Measurements from ENCODE around the gene CELF2. TPM values are rescaled to one million over a fixed set of nuclear protein-coding genes. Genes with fewer than 3 reads are reported as not detected.

The CELF2 gene
- total RNA-seq, 1 donor from 2014 or later: 110 TPM

DNA sequence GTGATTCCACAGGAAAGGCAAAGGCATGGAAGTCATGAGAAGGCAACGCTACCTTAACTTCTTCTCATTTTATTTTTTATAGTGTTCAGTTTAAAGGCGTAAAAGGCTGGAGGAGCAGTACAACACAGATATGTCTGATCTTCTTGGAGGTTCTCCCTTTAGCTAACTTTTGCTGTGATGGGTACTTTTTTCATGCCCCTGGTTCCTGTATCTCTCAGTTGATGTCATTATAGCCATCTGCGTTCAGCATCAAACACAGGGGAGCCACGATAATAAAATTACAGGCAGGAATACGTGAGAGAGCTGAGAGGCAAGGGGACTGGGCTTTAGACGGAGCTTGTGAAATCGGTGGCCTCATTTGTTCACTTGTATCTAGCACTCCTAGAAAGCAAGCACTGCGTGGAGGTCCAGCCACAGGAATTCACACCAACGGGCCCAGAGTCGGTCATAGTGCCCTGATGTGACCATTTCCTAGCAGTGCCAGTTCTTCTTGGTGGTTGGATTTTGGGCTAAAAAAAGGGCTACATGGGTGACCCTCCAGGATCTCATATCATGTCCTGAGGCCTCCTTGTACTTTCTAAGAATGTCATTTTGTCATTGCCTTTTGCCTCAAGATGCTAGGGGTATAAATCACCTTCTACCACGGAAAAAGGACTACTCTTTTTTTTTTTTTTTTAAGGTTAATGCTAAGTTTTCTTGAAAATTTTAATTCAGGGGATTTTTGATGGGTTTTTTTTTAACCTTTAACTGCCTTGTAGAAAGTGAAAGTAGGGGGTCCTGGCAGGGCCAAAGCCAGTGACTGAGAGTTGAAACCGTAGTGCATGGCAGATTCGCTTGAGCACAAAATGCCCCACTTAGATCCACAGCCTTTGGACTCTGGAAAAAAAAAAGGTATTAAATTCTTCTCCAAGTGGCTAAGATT is 191.5 kb downstream of the CELF2 start:
- ATAC-seq (no peak), DNase-seq (no peak)
- Histone ChIP-seq H3K4me3 (no peak overlapping the region), H3K36me3 (peaks cover 27% of the 10 kb centered on the region), H3K4me1 (peaks cover 11% of the 10 kb centered on the region), H3K27ac (no peak overlapping the region), H3K27me3 (no peaks in the 10 kb centered on the region), H3K9me3 (no peaks in the 10 kb centered on the region)
- intact Hi-C loops (cut with DNase I): no loop called here
- TF ChIP-seq, protein P1, sequence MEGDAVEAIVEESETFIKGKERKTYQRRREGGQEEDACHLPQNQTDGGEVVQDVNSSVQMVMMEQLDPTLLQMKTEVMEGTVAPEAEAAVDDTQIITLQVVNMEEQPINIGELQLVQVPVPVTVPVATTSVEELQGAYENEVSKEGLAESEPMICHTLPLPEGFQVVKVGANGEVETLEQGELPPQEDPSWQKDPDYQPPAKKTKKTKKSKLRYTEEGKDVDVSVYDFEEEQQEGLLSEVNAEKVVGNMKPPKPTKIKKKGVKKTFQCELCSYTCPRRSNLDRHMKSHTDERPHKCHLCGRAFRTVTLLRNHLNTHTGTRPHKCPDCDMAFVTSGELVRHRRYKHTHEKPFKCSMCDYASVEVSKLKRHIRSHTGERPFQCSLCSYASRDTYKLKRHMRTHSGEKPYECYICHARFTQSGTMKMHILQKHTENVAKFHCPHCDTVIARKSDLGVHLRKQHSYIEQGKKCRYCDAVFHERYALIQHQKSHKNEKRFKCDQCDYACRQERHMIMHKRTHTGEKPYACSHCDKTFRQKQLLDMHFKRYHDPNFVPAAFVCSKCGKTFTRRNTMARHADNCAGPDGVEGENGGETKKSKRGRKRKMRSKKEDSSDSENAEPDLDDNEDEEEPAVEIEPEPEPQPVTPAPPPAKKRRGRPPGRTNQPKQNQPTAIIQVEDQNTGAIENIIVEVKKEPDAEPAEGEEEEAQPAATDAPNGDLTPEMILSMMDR (IDR thresholded peaks at IDR 0.05): no peak

DNA sequence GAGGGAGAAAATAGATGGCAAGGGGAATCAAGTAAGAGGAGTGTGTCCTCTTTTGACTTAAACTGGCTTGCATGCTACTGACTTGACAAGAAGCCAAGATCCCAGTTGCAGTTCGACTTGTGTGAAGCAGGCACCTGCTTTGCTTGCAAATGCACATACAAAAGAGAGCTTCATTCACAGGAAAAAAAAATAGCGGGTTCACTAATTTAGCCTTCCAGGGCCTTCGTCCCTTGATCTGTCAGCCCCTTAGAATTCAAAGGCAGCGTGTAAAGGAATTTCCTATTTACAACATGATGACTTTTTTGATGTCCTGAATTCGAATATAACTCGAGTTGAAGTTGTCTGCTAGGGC is 192.1 kb downstream of the CELF2 start:
- H3K27ac ChIP-seq: no peak overlapping the region
- no peaks in the 10 kb centered on the region for H3K9me3 ChIP-seq
- H3K27me3 ChIP-seq: no peaks in the 10 kb centered on the region
- peaks cover 11% of the 10 kb centered on the region for H3K4me1 ChIP-seq
- no peak for DNase-seq
- no peak overlapping the region for H3K4me3 ChIP-seq
- TF ChIP-seq, protein P1 (IDR thresholded peaks at IDR 0.05): no peak
- no peak for ATAC-seq
- H3K36me3 ChIP-seq: peaks cover 21% of the 10 kb centered on the region
- intact Hi-C loops (cut with DNase I): no loop called here

DNA sequence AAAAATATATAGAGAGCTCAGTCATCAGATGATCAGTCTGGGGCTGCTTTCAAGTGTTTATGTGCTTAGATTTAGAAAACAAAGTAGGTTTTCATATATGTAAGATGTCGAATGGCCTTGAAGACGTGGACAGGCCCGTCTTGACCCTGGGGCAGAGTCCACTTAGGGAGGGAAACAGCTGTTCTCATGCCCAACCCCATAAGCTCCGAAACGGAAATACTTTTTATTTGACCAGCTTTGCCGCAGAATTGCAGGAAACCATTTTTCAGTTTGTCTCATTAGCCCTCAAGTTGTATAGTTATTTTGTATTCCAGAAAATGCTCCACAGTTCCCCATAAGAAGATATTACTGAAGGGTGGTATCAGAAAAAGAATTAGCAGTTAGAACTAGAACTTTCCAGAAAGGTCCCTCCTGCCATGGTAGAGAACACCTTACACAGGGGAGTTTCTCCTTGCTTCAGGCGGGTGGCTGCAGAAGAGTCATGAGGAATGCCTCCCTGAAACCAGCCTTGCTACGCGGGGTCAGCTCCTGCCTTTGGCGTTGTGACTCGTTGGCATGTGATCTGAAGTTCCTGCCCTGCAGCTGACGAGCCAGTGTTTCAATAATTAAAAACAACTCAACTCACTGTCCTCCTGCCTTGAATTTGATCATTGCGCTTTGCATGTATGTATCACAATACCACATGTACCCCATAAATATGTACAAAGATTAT is 192.7 kb downstream of the CELF2 start:
- Histone ChIP-seq H3K9me3 (no peaks in the 10 kb centered on the region), H3K36me3 (peaks cover 17% of the 10 kb centered on the region), H3K27ac (no peak overlapping the region), H3K4me1 (peaks cover 16% of the 10 kb centered on the region), H3K27me3 (no peaks in the 10 kb centered on the region), H3K4me3 (no peak overlapping the region)
- intact Hi-C loops (cut with DNase I): no loop called here
- DNase-seq (no peak), ATAC-seq (peak; percentile 41)
- TF ChIP-seq, protein P1 (IDR thresholded peaks at IDR 0.05): no peak

DNA sequence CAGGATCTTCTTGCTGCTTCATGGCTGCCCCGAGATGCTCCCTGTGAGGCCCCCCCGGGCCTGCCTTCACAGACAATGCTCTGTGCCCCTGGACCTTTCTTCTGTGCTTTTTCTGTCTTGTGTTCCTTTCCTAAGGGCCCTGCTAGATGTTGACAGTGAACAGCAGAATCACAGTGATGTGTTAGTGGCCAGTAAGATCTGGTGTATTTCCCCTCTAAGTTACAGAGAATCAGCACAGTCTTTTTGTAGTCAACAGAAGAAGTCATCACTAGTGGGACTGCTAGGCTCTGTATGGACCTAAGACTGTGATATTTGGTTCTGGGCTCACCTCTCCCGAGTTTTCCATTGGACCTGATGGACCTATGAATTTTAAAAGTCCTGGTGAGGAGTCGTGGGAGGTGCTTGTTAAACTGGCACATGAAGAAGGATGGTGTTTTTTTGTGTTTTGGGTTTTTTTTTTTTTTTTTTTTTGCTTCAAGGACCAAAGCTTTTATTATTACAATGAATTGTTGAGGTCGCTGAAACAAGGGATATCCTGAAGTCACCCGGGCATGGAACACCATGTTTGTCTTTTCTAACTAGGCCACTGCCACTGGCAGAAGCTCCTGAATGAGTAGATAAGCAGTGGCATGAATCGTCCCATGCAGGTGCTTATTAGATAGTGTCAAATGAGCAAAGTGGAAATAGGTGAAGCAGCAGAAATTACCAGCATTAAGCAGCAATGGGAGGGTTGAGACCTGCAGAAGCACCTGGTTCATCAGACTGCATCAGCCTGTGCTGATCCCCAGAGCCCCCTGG is 194.8 kb downstream of the CELF2 start:
- H3K36me3 ChIP-seq: peaks cover 18% of the 10 kb centered on the region
- intact Hi-C loops (cut with DNase I): no loop called here
- H3K4me1 ChIP-seq: peaks cover 24% of the 10 kb centered on the region
- DNase-seq: no peak
- no peak for ATAC-seq
- H3K27me3 ChIP-seq: no peaks in the 10 kb centered on the region
- H3K27ac ChIP-seq: no peak overlapping the region
- H3K4me3 ChIP-seq: no peak overlapping the region
- TF ChIP-seq, protein P1 (IDR thresholded peaks at IDR 0.05): no peak
- no peaks in the 10 kb centered on the region for H3K9me3 ChIP-seq

DNA sequence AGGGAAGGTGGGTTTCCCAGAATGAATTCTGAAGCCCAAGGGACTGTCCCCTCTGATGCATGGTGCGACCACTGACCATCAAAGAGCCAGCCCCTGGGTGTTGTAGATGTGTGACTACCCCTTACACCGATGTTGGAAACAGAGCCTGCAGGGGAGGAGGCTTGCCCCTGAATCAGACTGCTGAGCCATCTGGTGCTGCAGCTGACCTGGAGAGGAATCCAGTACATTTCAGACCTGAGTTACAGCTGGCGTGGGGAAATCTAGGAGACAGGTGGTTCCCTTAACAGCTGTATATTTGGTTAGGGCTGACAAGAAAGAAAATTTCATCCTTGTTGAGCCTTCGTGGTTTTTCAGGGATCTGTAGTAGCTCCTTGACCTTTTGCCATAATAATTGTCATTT is 195.5 kb downstream of the CELF2 start:
- no peak for DNase-seq
- peaks cover 24% of the 10 kb centered on the region for H3K4me1 ChIP-seq
- H3K27ac ChIP-seq: no peak overlapping the region
- no peak for ATAC-seq
- no peaks in the 10 kb centered on the region for H3K27me3 ChIP-seq
- H3K36me3 ChIP-seq: peaks cover 20% of the 10 kb centered on the region
- H3K4me3 ChIP-seq: no peak overlapping the region
- no peaks in the 10 kb centered on the region for H3K9me3 ChIP-seq
- intact Hi-C loops (cut with DNase I): no loop called here
- TF ChIP-seq, protein P1 (IDR thresholded peaks at IDR 0.05): no peak
